HepG2 (cell line): ENCODE results near the gene CD79A. TPM values are rescaled to one million over a fixed set of nuclear protein-coding genes. Genes with fewer than 3 reads are reported as not detected.

Experiments used
- ATAC-seq: fragments of 200-7000 bp; cut with Tn5 transposase; 3 replicates; pipeline ENCODE4 v1.9.1; 2020; ENCODE audit warnings: mild to moderate bottlenecking, moderate library complexity
- BruUV-seq: library from RNA; stranded (reverse); fragments of 400-500 nt; replicated peaks from 2 replicates; lab custom pipeline; 2021; lab: Mats Ljungman, UMichigan
- CTCF ChIA-PET: fragments of 300-600 bp; formaldehyde crosslinking; extraction: SDS; loops from one replicate; lab custom pipeline; 2021; ENCODE audit warnings: low total read pairs, inconsistent platforms, low intra/inter-chr PET ratio; lab: Yijun Ruan, JAX
- POLR2A ChIA-PET: fragments of 350-600 bp; sonication (Branson Sonifier 250); formaldehyde crosslinking; loops from one replicate; lab custom pipeline; 2020; ENCODE audit warnings: antibody characterized with exemption, inconsistent platforms; lab: Yijun Ruan, JAX
- DNase-seq: peaks from one replicate; pipeline ENCODE4 v3.0.0-alpha.2; 2015; ENCODE audit warnings: low spot score
- FAIRE-seq: peaks from 3 replicates; lab custom pipeline; 2011; peaks lifted over from hg19 to GRCh38; lab: Jason Lieb, UNC
- H2AFZ ChIP-seq: one replicate; pipeline ENCODE4 v1.6.1; 2011; ENCODE audit warnings: low read length, inconsistent platforms
- H3K27ac ChIP-seq: fragments of 300-600 bp; 3 replicates; pipeline ENCODE4 v1.8.0; 2011; ENCODE audit warnings: mixed run types, mild to moderate bottlenecking, mixed read lengths, low read length, inconsistent platforms; ENCODE audit not compliant: insufficient read depth; ENCODE audit errors: extremely low read length
- H3K27me3 ChIP-seq, 2 experiments: fragments of 200-600 bp in 1 of 2; 2 replicates in 1 of 2; 3 replicates in 1 of 2; pipeline versions ENCODE4 v1.6.0 to v1.8.0; 2011; ENCODE audit warnings: low read length in 2 of 2, mild to moderate bottlenecking in 2 of 2, moderate library complexity in 2 of 2, inconsistent platforms in 1 of 2; ENCODE audit not compliant: insufficient read depth in 2 of 2, control insufficient read depth in 1 of 2
- H3K36me3 ChIP-seq, 2 experiments: fragments of 200-600 bp in 1 of 2; replicated peaks in 1 of 2; 2 replicates in 1 of 2; 3 replicates in 1 of 2; pipeline versions ENCODE4 v1.5.1 to v1.8.0; 2011; ENCODE audit warnings: low read length in 2 of 2, inconsistent platforms in 1 of 2; ENCODE audit not compliant: insufficient read depth in 2 of 2, control insufficient read depth in 1 of 2
- H3K4me1 ChIP-seq: 2 replicates; pipeline ENCODE4 v1.5.1; 2012; ENCODE audit warnings: low read length, inconsistent platforms; ENCODE audit not compliant: insufficient read depth
- H3K4me2 ChIP-seq: 2 replicates; pipeline ENCODE4 v1.6.0; 2011; ENCODE audit warnings: low read depth, low read length, inconsistent platforms
- H3K4me3 ChIP-seq, 3 experiments: fragments of 200-600 bp in 1 of 3; sonication (generic), shearing (Covaris generic) in 1 of 3; replicated peaks in 1 of 3; 2 replicates each; pipeline ENCODE4 v1.5.1; 2011 to 2016; ENCODE audit warnings: low read length in 3 of 3, inconsistent platforms in 2 of 3, low read depth in 2 of 3, mild to moderate bottlenecking in 2 of 3, control low read depth in 1 of 3, mixed read lengths in 1 of 3; ENCODE audit not compliant: insufficient read depth in 1 of 3
- H3K79me2 ChIP-seq: one replicate; pipeline ENCODE4 v1.6.1; 2011; ENCODE audit warnings: low read length, inconsistent platforms; ENCODE audit not compliant: insufficient read depth
- H3K9ac ChIP-seq: 2 replicates; pipeline ENCODE4 v1.6.0; 2011; ENCODE audit warnings: mild to moderate bottlenecking, low read depth, low read length, inconsistent platforms; ENCODE audit not compliant: insufficient read depth
- H3K9me3 ChIP-seq: 2 replicates; pipeline ENCODE4 v1.5.1; 2012; ENCODE audit warnings: mild to moderate bottlenecking, low read length
- H4K20me1 ChIP-seq: 2 replicates; pipeline ENCODE4 v1.6.0; 2011; ENCODE audit warnings: inconsistent platforms, mild to moderate bottlenecking, low read length, moderate library complexity; ENCODE audit not compliant: insufficient read depth
- FOXC1 ChIP-seq: sonication (generic); formaldehyde crosslinking; IDR thresholded peaks from 2 replicates; pipeline ENCODE4 v1.8.0; 2022; ENCODE audit warnings: mild to moderate bottlenecking, missing genetic modification reagents, borderline replicate concordance
- KLF11 ChIP-seq: IDR thresholded peaks from 2 replicates; pipeline ENCODE4 v1.6.1; 2016; ENCODE audit warnings: missing compliant biosample characterization
- PTBP1 ChIP-seq: fragments of 200-400 bp; formaldehyde crosslinking; IDR thresholded peaks from 2 replicates; pipeline ENCODE4 v1.6.1; 2018; ENCODE audit warnings: low read length, low read depth; ENCODE audit not compliant: poor library complexity, severe bottlenecking
- SETDB1 ChIP-seq: sonication (generic); formaldehyde crosslinking; IDR thresholded peaks from 2 replicates; pipeline ENCODE4 v1.5.1; 2020; ENCODE audit warnings: missing genetic modification reagents, mild to moderate bottlenecking, borderline replicate concordance
- TGIF2 ChIP-seq: IDR thresholded peaks from 2 replicates; pipeline ENCODE4 v1.6.1; 2016; ENCODE audit warnings: control low read depth, missing compliant biosample characterization
- ZNF20 ChIP-seq: sonication (generic); formaldehyde crosslinking; IDR thresholded peaks from 2 replicates; pipeline ENCODE4 v1.4.0; 2020; ENCODE audit warnings: mild to moderate bottlenecking, moderate library complexity, missing genetic modification reagents
- ZNF33B ChIP-seq: sonication (generic); formaldehyde crosslinking; IDR thresholded peaks from 2 replicates; pipeline ENCODE4 v1.5.1; 2020; ENCODE audit warnings: mild to moderate bottlenecking, missing genetic modification reagents
- ZNF460 ChIP-seq: sonication (generic); formaldehyde crosslinking; IDR thresholded peaks from 2 replicates; pipeline ENCODE4 v1.5.1; 2020; ENCODE audit warnings: missing genetic modification reagents, mild to moderate bottlenecking, borderline replicate concordance
- ZNF562 ChIP-seq: sonication (generic); formaldehyde crosslinking; IDR thresholded peaks from 2 replicates; pipeline ENCODE4 v1.8.0; 2022; ENCODE audit warnings: missing genetic modification reagents, borderline replicate concordance
- ZNF841 ChIP-seq: sonication (generic); formaldehyde crosslinking; IDR thresholded peaks from 2 replicates; pipeline ENCODE4 v1.8.1; 2023; ENCODE audit warnings: missing genetic modification reagents, borderline replicate concordance
- WGBS: methylation state at CpG from one replicate; pipeline ENCODE4 v1.1.6; 2017; ENCODE audit warnings: low lambda C conversion rate; 5-methylcytosine and 5-hydroxymethylcytosine counted together
- in situ Hi-C: cut with HindIII; loops from 2 replicates; pipeline ENCODE4 v1.10.0; 2017; ENCODE audit warnings: low pct_unique_long_range_greater_than_20kb; ENCODE audit not compliant: extremely low pct_ligation_motif_present
- intact Hi-C: fragments of 100-400 bp; cut with micrococcal nuclease; formaldehyde crosslinking; loops from one replicate; pipeline ENCODE4 v1.10.0; 2022; ENCODE audit not compliant: unreplicated experiment
- polyA plus RNA-seq, 8 experiments: library from polyadenylated mRNA; depleted of rRNA in 3 of 8; stranded (reverse) in 7 of 8; unstranded in 1 of 8; fragments of >200 nt; fragmentation: Illumina TruSeq in 4 of 8; extraction: Trizol in 4 of 8; gene quantifications; 2 replicates each; pipeline versions ENCODE4 v1.2.1 to v1.2.3, GENCODE V29; 2011 to 2016; ENCODE audit warnings: low read depth in 4 of 8, missing spikeins in 1 of 8, mixed read lengths in 1 of 8; ENCODE audit not compliant: insufficient read depth in 1 of 8
- total RNA-seq, 5 experiments: library from RNA; depleted of rRNA; stranded (reverse); fragments of >200 nt; fragmentation: Illumina TruSeq; extraction: Trizol; gene quantifications; 2 replicates each; pipeline ENCODE4 v1.2.3, GENCODE V29; 2016; ENCODE audit warnings: low read depth in 1 of 5
- TF ChIP-seq, protein P1 (sequence below): sonication (generic); formaldehyde crosslinking; conservative IDR thresholded peaks from 2 replicates; pipeline ENCODE4 v1.4.0; 2020; ENCODE audit warnings: missing genetic modification reagents
- TF ChIP-seq, protein P2 (sequence below): sonication (generic); formaldehyde crosslinking; IDR thresholded peaks from 2 replicates; pipeline ENCODE4 v1.8.0; 2022; ENCODE audit warnings: missing genetic modification reagents, low read depth, mild to moderate bottlenecking, borderline replicate concordance

Gene CD79A
- total and polyA plus RNA-seq, 2 of the 13 experiments (the other 11 are each of a cell fraction or from before 2014, with no cell fraction given): 0.24 to 0.33 TPM

DNA sequence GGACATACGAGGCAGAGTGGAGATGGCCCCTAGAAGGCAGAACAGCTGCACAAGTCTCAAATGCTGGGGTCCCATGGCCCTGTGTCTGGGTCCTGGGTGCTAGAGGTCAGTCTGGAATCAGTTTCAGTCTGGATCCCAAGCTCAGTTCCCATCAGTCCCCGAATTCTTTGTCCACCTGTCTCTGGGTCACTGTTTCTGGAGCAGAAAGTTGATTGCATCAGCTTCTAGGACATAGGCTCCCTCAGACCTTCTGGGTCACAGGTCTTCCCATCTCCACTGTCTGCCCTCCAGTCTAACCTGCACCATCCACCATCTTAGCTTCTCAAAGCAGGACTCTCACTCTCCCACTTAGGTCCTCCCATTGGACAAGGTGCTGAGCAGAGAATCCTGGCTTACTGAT is 37.9 kb upstream of the CD79A start:
- no peak for ATAC-seq
- H3K79me2 ChIP-seq: no peaks in the 10 kb centered on the region

DNA sequence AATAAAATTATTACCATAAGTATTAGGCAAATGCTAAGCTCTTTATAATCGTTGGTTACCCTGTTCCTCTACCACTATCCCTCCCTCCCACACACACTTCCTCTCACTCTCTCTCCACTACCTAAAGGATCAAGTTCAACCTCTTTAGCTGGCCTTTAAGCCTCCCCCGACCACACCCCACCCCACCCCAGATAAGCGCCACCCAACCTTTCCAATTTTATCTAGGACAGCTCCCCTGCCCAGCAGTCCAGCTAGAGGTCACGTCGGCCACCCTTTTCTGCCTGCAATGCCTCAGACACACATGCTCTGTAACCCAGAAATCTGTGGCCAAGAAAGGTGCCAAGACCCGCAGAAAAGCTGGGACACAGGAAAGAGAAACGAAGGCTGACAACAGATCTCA is 33.7 kb upstream of the CD79A start:
- H2AFZ ChIP-seq: no peak overlapping the region
- no peak overlapping the region for H3K9ac ChIP-seq
- H3K36me3 ChIP-seq: no peaks in the 10 kb centered on the region
- DNase-seq (no peak), ATAC-seq (no peak), FAIRE-seq (no peak)
- peaks cover 1 to 11% of the 10 kb centered on the region in 2 experiments; a peak in 3 of 5 replicates for H3K27me3 ChIP-seq
- no TSS peak for BruUV-seq
- H3K79me2 ChIP-seq: no peaks in the 10 kb centered on the region
- WGBS: 5% methylated on average over 7 of the region's 7 CpGs
- H3K4me3 ChIP-seq: no peak overlapping the region
- no peak overlapping the region for H3K27ac ChIP-seq
- H3K9me3 ChIP-seq: no peaks in the 10 kb centered on the region
- CTCF ChIA-PET: no interaction called here
- intact Hi-C loops (no loop called here), in situ Hi-C loops (no loop called here)
- no peaks in the 10 kb centered on the region for H4K20me1 ChIP-seq
- TF ChIP-seq FOXC1 (CRISPR knock-in tag): no peak
- no peak for TF ChIP-seq ZNF33B (CRISPR knock-in tag)
- TF ChIP-seq ZNF562 (CRISPR knock-in tag): no peak
- TF ChIP-seq, protein P1, sequence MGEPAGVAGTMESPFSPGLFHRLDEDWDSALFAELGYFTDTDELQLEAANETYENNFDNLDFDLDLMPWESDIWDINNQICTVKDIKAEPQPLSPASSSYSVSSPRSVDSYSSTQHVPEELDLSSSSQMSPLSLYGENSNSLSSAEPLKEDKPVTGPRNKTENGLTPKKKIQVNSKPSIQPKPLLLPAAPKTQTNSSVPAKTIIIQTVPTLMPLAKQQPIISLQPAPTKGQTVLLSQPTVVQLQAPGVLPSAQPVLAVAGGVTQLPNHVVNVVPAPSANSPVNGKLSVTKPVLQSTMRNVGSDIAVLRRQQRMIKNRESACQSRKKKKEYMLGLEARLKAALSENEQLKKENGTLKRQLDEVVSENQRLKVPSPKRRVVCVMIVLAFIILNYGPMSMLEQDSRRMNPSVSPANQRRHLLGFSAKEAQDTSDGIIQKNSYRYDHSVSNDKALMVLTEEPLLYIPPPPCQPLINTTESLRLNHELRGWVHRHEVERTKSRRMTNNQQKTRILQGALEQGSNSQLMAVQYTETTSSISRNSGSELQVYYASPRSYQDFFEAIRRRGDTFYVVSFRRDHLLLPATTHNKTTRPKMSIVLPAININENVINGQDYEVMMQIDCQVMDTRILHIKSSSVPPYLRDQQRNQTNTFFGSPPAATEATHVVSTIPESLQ (CRISPR knock-in tag): no peak
- no peak for TF ChIP-seq KLF11
- no peak for TF ChIP-seq TGIF2 (CRISPR knock-in tag)
- TF ChIP-seq ZNF460 (CRISPR knock-in tag): no peak
- H3K4me2 ChIP-seq: no peak overlapping the region
- POLR2A ChIA-PET: interaction anchor here (1.5 kb wide), 1 partner anchor 16 kb away, joined by 4 read pairs; no protein-coding TSS in a partner anchor
- peaks cover 18% of the 10 kb centered on the region for H3K4me1 ChIP-seq

More for the DNA sequence above, 37.9 kb upstream of the CD79A start:
- no peak for DNase-seq
- intact Hi-C loops (no loop called here), in situ Hi-C loops (no loop called here)
- H3K4me2 ChIP-seq: no peak overlapping the region
- ChIA-PET POLR2A (no interaction called here), CTCF (no interaction called here)
- no peak overlapping the region for H3K4me3 ChIP-seq
- FAIRE-seq: no peak
- TF ChIP-seq, protein P2, sequence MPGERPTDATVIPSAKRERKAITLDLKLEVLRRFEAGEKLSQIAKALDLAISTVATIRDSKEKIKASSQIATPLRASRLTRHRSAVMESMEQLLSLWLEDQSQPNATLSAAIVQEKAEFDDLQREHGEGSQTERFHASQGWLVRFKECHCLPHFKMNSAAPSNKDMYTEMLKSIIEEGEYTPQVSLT (CRISPR knock-in tag): no peak
- TF ChIP-seq ZNF20 (CRISPR knock-in tag) (no peak), SETDB1 (CRISPR knock-in tag) (no peak), PTBP1 (no peak), ZNF841 (CRISPR knock-in tag) (no peak)
- no TSS peak for BruUV-seq
- H3K27ac ChIP-seq: no peak overlapping the region
- no peak overlapping the region for H3K9ac ChIP-seq
- WGBS: 0% methylated on average over 2 of the region's 2 CpGs
- H4K20me1 ChIP-seq: no peaks in the 10 kb centered on the region
- H3K4me1 ChIP-seq: peaks cover 18% of the 10 kb centered on the region
- no peaks in the 10 kb centered on the region for H3K9me3 ChIP-seq
- H3K36me3 ChIP-seq: no peaks in the 10 kb centered on the region
- peaks cover 4 to 33% of the 10 kb centered on the region in 2 experiments; a peak in 4 of 5 replicates for H3K27me3 ChIP-seq
- no peak overlapping the region for H2AFZ ChIP-seq
